Left lung (tissue), 10 donors: ENCODE data around the gene WDR1. TPM values are rescaled to one million over a fixed set of nuclear protein-coding genes. Genes with fewer than 3 reads are reported as not detected.

Source experiments
- ATAC-seq: fragments of 200-7000 bp; cut with Tn5 transposase; one replicate; pipeline ENCODE4 v1.9.1; 2020; ENCODE audit warnings: moderate library complexity
- DNase-seq, 4 donors: peaks; one replicate each; pipeline ENCODE4 v3.0.0-alpha.2; 2013 to 2020
- H3K27ac ChIP-seq, 2 donors: fragments of 200-600 bp; sonication (generic) in 1 of 2; one replicate each; pipeline versions ENCODE4 v1.5.0 to v1.8.0; 2020 to 2021
- H3K27me3 ChIP-seq, 2 donors: fragments of 200-600 bp; sonication (generic) in 1 of 2; one replicate each; pipeline versions ENCODE4 v1.5.0 to v1.8.0; 2020 to 2021
- H3K36me3 ChIP-seq, 2 donors: fragments of 200-600 bp; sonication (generic) in 1 of 2; one replicate each; pipeline versions ENCODE4 v1.5.0 to v1.8.0; 2020 to 2021
- H3K4me1 ChIP-seq, 2 donors: fragments of 200-600 bp; one replicate each; pipeline ENCODE4 v1.8.0; 2021
- H3K4me3 ChIP-seq, 2 donors: fragments of 200-600 bp; sonication (generic) in 1 of 2; one replicate each; pipeline versions ENCODE4 v1.5.0 to v1.8.0; 2020 to 2021; ENCODE audit warnings: mild to moderate bottlenecking in 1 of 2
- H3K9me3 ChIP-seq, 2 donors: fragments of 200-600 bp; sonication (generic) in 1 of 2; one replicate each; pipeline versions ENCODE4 v1.5.0 to v1.8.0; 2020 to 2021
- CTCF ChIP-seq, 2 donors: fragments of 200-600 bp; sonication (generic) in 1 of 2; IDR thresholded peaks; one replicate each; pipeline versions ENCODE4 v1.5.0 to v1.8.0; 2021; ENCODE audit warnings: antibody characterized with exemption in 2 of 2
- intact Hi-C, 2 donors: fragments of 100-400 bp; cut with DNase I; formaldehyde crosslinking; loops; one replicate each; pipeline versions ENCODE4 v1.11.2 to v1.14.2; 2022
- polyA plus RNA-seq, 6 donors: library from polyadenylated mRNA; unstranded; fragments of 120-200 nt; gene quantifications; one replicate each; pipeline ENCODE4 v1.2.1, GENCODE V29; 2013; ENCODE audit not compliant: insufficient read length in 6 of 6
- total RNA-seq, 2 donors: library from RNA; stranded (reverse); fragmentation: NEBNext Ultra II Directional; extraction: Animal tissue kit (Norgen Biotek cat#: 25700); gene quantifications; one replicate each; pipeline ENCODE4 v1.2.1, GENCODE V29; 2021
- donor health status: DM: no; HTN: yes; CAD: no.
- donor health status: DM: no; HTN: no; CAD: no.

WDR1 gene
- total and polyA plus RNA-seq, 8 donors: 133 to 303 (median 157) TPM

- Histone ChIP-seq H3K4me3 (no peak overlapping the region), H3K27me3 (peaks cover 0 to 4% of the 10 kb centered on the region in 2 donors), H3K27ac (no peak overlapping the region), H3K9me3 (no peaks in the 10 kb centered on the region), H3K36me3 (no peaks in the 10 kb centered on the region), H3K4me1 (no peaks in the 10 kb centered on the region)
- ATAC-seq (no peak), DNase-seq (no peak)
- no peak for TF ChIP-seq CTCF (IDR thresholded peaks at IDR 0.05)
- intact Hi-C loops: no loop called here
Observed at GRCh38 chr4:10135260-10135659, 18.7 kb upstream of the WDR1 start.

DNA sequence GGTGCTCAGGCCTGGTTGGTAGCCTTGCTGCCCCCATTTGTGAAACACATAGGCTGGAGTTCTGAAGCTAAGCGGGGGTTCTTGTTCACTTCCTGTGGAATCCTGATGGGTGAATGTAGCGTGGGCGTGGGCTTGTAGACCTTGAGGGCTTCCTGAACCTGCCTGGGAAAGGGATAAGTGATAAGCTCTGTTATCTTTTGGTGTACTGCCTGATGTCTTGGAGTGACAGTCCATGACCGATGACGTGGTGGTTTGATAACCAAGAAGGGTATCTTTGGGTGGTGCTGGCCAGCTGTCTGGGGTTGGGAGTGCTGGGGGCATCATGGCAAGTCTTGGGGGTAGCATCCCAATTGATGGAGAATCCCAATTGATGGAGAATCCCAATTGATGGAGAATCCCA is 17.5 kb upstream of the WDR1 start:
- ATAC-seq (no peak), DNase-seq (no peak)
- H3K9me3 ChIP-seq: no peaks in the 10 kb centered on the region
- no peak overlapping the region for H3K4me3 ChIP-seq
- H3K27ac ChIP-seq: no peak overlapping the region
- peaks cover 0 to 4% of the 10 kb centered on the region in 2 donors for H3K27me3 ChIP-seq
- no peaks in the 10 kb centered on the region for H3K36me3 ChIP-seq
- intact Hi-C loops: no loop called here
- no peak for TF ChIP-seq CTCF (IDR thresholded peaks at IDR 0.05)
- no peaks in the 10 kb centered on the region for H3K4me1 ChIP-seq

DNA sequence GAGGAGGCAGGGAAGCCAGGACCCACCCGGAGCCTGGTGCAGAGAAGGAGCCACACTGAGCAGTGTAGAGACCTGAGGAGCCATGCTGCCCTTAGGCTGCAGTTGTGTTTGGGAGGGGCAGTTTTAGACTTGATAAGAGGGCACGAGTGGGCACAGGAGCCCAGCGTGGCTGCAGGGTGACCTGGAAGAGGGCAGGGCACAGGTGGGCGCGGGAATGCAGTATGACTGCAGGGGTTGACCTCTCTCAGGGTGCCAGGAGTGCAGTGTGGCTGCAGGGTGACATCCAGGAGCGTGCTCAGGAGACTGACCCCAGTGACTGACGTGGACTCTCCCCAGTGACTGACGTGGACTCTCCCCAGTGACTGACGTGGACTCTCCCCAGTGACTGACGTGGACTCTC is 14.6 kb upstream of the WDR1 start:
- H3K27ac ChIP-seq: no peak overlapping the region
- intact Hi-C loops: no loop called here
- ATAC-seq (no peak), DNase-seq (no peak)
- H3K36me3 ChIP-seq: no peaks in the 10 kb centered on the region
- H3K4me3 ChIP-seq: no peak overlapping the region
- no peaks in the 10 kb centered on the region for H3K4me1 ChIP-seq
- peaks cover 0 to 4% of the 10 kb centered on the region in 2 donors for H3K27me3 ChIP-seq
- no peak for TF ChIP-seq CTCF (IDR thresholded peaks at IDR 0.05)
- H3K9me3 ChIP-seq: no peaks in the 10 kb centered on the region

GRCh38 chr4:10130178-10130888 is 13.7 kb upstream of the WDR1 start:
- Histone ChIP-seq H3K27me3 (peaks cover 0 to 4% of the 10 kb centered on the region in 2 donors), H3K27ac (no peak overlapping the region), H3K9me3 (no peaks in the 10 kb centered on the region), H3K4me3 (no peak overlapping the region), H3K4me1 (no peaks in the 10 kb centered on the region), H3K36me3 (no peaks in the 10 kb centered on the region)
- TF ChIP-seq CTCF (IDR thresholded peaks at IDR 0.05): no peak
- DNase-seq (no peak), ATAC-seq (no peak)
- intact Hi-C loops: no loop called here

- Histone ChIP-seq H3K4me3 (no peak overlapping the region), H3K4me1 (no peaks in the 10 kb centered on the region), H3K27me3 (peaks cover 0 to 4% of the 10 kb centered on the region in 2 donors), H3K27ac (no peak overlapping the region), H3K36me3 (no peaks in the 10 kb centered on the region), H3K9me3 (no peaks in the 10 kb centered on the region)
- intact Hi-C loops: no loop called here
- ATAC-seq: no peak
- DNase-seq: no peak
- no peak for TF ChIP-seq CTCF (IDR thresholded peaks at IDR 0.05)
Observed at GRCh38 chr4:10129196-10130177, 12.9 kb upstream of the WDR1 start.
